ES-I3 (cell line): Measurements from ENCODE around the gene SPOPL.
"Not testable (repeated sequence)": the region's sequence is repeated elsewhere in the genome, so short reads cannot be mapped to it uniquely, and the experiment has no call there.

ENCODE experiments used
- H3K36me3 ChIP-seq: 2 replicates; pipeline ENCODE4 v1.6.1; 2013; ENCODE audit warnings: mild to moderate bottlenecking, low read length, control low read depth, moderate library complexity; ENCODE audit not compliant: insufficient read depth
- H3K4me1 ChIP-seq: 2 replicates; pipeline ENCODE4 v1.6.1; 2013; ENCODE audit warnings: mild to moderate bottlenecking, control low read depth, low read length; ENCODE audit not compliant: insufficient read depth
- H3K9ac ChIP-seq: 2 replicates; pipeline ENCODE4 v1.6.1; 2013; ENCODE audit warnings: low read depth, mild to moderate bottlenecking, low read length, moderate library complexity
- H3K9me3 ChIP-seq: 2 replicates; pipeline ENCODE4 v1.6.1; 2013; ENCODE audit warnings: mild to moderate bottlenecking, low read length, moderate library complexity; ENCODE audit not compliant: control insufficient read depth, insufficient read depth

The SPOPL gene

DNA sequence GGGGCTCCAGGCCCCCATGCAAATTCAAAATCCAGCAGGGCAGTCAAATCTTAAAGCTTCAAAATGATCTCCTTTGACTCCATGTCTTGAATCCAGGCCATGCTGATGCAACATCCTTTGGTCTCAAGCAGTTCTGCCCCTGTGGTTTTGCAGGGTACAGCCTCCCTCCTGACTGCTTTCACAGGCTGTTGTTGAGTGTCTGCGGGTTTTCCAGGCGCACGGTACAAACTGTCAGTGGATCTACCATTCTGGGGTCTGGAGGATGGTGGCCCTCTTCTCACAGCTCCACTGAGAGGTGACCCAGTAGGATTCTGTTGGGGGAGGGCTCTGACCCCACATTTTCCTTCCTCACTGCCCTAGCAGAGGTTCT, 22.1 kb downstream of the SPOPL start:
- not testable (repeated sequence) for H3K9ac ChIP-seq, H3K36me3 ChIP-seq, H3K4me1 ChIP-seq, H3K9me3 ChIP-seq

DNA sequence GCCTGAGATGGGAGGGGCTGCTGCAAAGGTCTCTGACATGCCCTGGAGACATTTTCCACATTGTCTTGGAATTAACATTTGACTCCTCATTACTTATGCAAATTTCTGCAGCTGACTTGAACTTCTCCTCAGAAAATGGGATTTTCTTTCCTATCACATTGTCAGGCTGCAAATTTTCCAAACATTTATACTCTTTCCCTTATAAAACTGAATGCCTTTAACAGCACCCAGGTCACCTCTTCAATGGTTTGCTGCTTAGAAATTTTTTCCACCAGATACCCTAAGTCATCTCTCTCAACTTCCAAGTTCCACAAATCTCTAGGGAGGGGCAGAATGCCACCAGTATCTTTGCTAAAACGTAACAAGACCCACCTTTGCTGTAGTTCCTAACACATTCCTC, 22.8 kb downstream of the SPOPL start:
- H3K9me3 ChIP-seq, H3K9ac ChIP-seq, H3K4me1 ChIP-seq, H3K36me3 ChIP-seq: not testable (repeated sequence)

DNA sequence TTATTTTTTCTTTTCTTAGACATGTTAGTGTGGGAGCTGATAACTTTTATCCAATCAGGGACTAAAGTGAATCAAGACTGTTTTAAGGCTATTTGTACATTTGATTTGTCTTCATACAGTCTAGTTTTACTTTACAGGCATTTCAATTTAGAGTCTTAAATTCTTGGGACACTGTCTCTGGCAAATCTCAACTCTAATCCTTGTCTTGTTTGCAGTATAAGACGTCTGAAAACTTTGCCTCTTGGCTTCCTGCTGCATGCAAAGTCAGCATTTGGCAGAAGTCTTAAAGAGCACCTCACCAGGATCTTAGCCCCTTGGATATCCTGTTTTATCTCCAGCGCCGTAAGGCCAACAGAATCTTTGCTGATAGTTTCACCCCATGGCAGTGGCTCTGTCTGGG, 30.3 kb downstream of the SPOPL start:
- H3K36me3 ChIP-seq = no peaks in the 10 kb centered on the region
- H3K4me1 ChIP-seq = peaks cover 2% of the 10 kb centered on the region; the same call in 1 of the 2 replicates
- no peak overlapping the region for H3K9ac ChIP-seq
- no peaks in the 10 kb centered on the region for H3K9me3 ChIP-seq

DNA sequence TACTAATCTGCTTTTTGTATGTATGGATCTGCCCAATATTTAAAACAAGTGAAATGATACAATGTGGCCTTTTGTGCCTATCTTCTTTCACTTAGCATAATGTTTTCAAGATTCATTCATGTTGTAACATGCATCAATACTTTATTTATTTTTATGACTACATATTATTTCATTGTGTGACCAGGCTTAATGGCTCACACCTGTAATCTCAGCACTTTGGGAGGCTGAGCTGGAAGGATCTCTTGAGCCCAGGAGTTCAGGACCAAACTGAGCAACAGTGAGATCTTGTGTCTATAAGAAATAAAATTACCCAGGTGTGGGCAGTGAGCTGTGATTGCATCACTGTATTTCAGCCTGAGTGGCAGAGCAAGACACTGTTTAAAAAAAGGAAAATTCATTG, 33.2 kb downstream of the SPOPL start:
- Histone ChIP-seq H3K36me3 (no peaks in the 10 kb centered on the region), H3K9ac (no peak overlapping the region), H3K4me1 (peaks cover 2% of the 10 kb centered on the region; the same call in 1 of the 2 replicates), H3K9me3 (peaks cover 6% of the 10 kb centered on the region; the same call in 1 of the 2 replicates)

DNA sequence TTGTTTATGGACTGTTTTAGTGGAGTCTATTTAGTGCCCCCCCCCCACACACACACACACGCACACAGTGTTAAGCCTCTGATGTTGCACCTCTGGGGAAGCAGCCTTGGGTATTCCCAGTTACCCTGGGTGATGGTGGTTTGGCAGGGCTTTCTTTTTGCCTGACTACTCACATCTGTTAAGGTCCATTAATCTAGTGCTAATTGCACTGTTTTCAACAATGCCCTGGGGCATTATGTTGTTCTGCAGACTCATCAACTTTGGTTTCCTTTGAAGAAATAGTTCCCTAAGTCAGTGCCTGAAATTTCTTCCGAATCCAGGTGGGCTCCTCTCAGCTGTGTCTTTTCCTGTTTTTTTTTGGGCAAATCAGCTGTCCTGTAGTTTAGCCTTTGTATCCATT, 34.7 kb downstream of the SPOPL start:
- Histone ChIP-seq H3K4me1 (peaks cover 2% of the 10 kb centered on the region; the same call in 1 of the 2 replicates), H3K36me3 (no peaks in the 10 kb centered on the region), H3K9ac (no peak overlapping the region), H3K9me3 (peaks cover 6% of the 10 kb centered on the region; the same call in 1 of the 2 replicates)

DNA sequence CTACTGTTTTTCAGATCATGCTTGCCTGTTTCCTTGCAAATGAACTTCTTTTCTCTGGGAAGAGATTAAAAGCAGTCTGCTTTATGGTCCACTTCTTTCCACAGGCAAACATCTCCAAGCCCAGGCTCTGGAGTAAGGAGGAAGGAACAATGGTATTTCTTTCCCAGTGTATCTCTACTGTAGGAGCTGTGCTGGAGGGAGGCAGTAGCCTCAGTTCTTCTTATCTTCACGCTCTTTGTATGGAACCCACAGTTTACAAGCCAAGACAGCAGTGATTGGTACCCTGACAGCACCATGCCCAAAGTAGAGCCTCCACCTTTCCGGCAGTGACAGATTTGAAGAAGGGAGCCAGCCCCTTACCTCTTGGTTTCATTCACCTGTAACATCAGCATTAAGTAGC, 35.2 kb downstream of the SPOPL start:
- Histone ChIP-seq H3K4me1 (peaks cover 2% of the 10 kb centered on the region; the same call in 1 of the 2 replicates), H3K9me3 (peaks cover 6% of the 10 kb centered on the region; the same call in 1 of the 2 replicates), H3K9ac (no peak overlapping the region), H3K36me3 (no peaks in the 10 kb centered on the region)

- no peak overlapping the region for H3K9ac ChIP-seq
- H3K9me3 ChIP-seq = peaks cover 6% of the 10 kb centered on the region; the same call in 1 of the 2 replicates
- no peaks in the 10 kb centered on the region for H3K36me3 ChIP-seq
- no peaks in the 10 kb centered on the region for H3K4me1 ChIP-seq
Measured at GRCh38 chr2:138537170-138537915, 35.8 kb downstream of the SPOPL start.

DNA sequence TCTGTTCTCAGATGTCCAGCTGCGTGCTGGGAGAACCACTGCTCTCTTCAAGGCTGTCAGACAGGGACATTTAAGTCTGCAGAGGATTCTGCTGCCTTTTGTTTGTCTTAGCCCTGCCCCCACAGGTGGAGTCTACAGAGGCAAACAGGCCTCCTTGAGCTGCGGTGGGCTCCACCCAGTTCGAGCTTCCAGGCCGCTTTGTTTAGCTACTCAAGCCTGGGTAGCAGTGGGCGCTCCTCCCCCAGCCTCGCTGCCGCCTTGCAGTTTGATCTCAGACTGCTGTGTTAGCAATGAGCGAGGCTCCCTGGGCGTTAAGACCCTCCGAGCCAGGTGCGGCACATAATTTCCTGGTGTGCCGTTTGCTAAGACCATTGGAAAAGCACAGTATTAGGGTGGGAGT, 42.6 kb downstream of the SPOPL start:
- H3K4me1 ChIP-seq, H3K9ac ChIP-seq, H3K36me3 ChIP-seq, H3K9me3 ChIP-seq: not testable (repeated sequence)

GRCh38 chr2:138548796-138549195, 47.2 kb downstream of the SPOPL start:
- no peak overlapping the region for H3K9ac ChIP-seq
- H3K36me3 ChIP-seq = no peaks in the 10 kb centered on the region
- H3K4me1 ChIP-seq = no peaks in the 10 kb centered on the region
- H3K9me3 ChIP-seq = no peaks in the 10 kb centered on the region

DNA sequence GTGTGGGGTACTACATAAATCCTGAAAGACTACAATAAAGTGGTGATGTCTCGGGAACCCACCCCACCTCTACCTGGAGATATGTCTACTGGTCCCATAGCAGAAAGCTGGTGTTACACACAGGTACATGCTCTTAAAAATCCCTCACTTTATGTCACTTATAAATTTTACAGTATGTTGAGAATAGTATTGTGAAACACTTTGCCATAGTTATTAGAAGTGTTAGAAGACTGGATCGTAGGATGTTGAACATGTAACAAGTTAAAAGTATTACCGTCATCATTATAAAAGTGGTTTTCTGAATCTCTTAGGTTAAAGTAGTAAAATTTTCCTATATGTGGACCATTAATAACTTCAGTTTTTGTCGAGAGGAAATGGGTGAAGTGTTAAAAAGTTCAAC, 48.6 kb downstream of the SPOPL start:
- no peaks in the 10 kb centered on the region for H3K9me3 ChIP-seq
- no peaks in the 10 kb centered on the region for H3K4me1 ChIP-seq
- H3K9ac ChIP-seq = no peak overlapping the region
- no peaks in the 10 kb centered on the region for H3K36me3 ChIP-seq

- Histone ChIP-seq H3K4me1 (no peaks in the 10 kb centered on the region), H3K36me3 (no peaks in the 10 kb centered on the region), H3K9ac (no peak overlapping the region), H3K9me3 (no peaks in the 10 kb centered on the region)
Measured at GRCh38 chr2:138550670-138551287, 49.2 kb downstream of the SPOPL start.

GRCh38 chr2:138554123-138554522, 52.6 kb downstream of the SPOPL start:
- no peaks in the 10 kb centered on the region for H3K4me1 ChIP-seq
- no peaks in the 10 kb centered on the region for H3K36me3 ChIP-seq
- no peaks in the 10 kb centered on the region for H3K9me3 ChIP-seq
- no peak overlapping the region for H3K9ac ChIP-seq

GRCh38 chr2:138559641-138560040, 58.1 kb downstream of the SPOPL start:
- Histone ChIP-seq H3K9ac (no peak overlapping the region), H3K9me3 (no peaks in the 10 kb centered on the region), H3K4me1 (no peaks in the 10 kb centered on the region), H3K36me3 (peaks cover under 1% of the 10 kb centered on the region; the same call in 1 of the 2 replicates)

DNA sequence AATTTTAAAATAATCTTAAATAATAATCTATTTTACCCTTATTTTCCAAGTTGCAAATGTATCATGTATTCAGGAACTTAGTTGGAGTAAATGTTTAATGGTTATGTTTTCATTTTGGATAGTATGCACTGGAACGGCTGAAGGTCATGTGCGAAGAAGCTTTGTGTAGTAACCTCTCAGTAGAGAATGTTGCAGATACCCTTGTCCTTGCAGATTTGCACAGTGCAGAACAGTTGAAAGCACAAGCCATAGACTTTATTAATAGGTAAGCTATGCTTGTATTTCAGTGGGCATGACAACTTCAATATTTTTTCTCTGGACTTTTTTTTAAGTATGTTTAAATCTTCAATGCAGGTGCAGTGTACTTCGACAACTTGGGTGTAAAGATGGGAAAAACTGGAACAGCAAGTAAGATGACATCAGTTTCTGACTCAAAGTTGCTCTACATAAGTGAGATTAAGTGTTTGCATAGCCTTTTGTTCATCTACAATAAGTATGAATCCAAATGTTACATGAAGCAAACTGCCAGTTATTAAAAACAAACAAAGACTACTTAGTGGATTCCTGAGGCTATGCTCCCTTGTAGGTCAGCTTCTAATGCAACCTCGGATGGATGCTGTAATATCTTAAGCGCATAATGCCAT, 63.1 kb downstream of the SPOPL start:
- Histone ChIP-seq H3K4me1 (no peaks in the 10 kb centered on the region), H3K9ac (no peak overlapping the region), H3K36me3 (peaks cover 10% of the 10 kb centered on the region), H3K9me3 (no peaks in the 10 kb centered on the region)

DNA sequence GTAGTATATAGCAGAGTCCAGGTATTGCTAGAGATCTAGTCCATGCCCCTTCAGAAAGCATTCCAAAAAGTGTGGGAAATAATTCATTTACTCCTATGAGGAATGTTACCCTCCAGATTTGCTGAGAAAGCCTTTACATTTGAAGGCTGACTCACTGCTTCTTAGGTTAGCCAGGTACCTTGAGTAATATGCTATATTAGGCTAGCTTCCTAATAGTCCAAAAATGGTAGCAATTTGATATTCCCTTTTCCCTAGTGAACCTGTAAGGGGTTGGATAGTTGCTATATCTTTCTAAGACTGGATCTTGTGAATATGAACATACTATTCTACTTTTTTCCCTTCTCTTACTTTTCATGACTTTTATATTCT, 63.6 kb downstream of the SPOPL start:
- Histone ChIP-seq H3K4me1 (no peaks in the 10 kb centered on the region), H3K36me3 (peaks cover 10% of the 10 kb centered on the region), H3K9me3 (no peaks in the 10 kb centered on the region), H3K9ac (no peak overlapping the region)
